ENCODE data around the gene SDF2L1.
"Not testable (repeated sequence)": the region's sequence is repeated elsewhere in the genome, so short reads cannot be mapped to it uniquely, and the experiment has no call there.

Gene SDF2L1

DNA sequence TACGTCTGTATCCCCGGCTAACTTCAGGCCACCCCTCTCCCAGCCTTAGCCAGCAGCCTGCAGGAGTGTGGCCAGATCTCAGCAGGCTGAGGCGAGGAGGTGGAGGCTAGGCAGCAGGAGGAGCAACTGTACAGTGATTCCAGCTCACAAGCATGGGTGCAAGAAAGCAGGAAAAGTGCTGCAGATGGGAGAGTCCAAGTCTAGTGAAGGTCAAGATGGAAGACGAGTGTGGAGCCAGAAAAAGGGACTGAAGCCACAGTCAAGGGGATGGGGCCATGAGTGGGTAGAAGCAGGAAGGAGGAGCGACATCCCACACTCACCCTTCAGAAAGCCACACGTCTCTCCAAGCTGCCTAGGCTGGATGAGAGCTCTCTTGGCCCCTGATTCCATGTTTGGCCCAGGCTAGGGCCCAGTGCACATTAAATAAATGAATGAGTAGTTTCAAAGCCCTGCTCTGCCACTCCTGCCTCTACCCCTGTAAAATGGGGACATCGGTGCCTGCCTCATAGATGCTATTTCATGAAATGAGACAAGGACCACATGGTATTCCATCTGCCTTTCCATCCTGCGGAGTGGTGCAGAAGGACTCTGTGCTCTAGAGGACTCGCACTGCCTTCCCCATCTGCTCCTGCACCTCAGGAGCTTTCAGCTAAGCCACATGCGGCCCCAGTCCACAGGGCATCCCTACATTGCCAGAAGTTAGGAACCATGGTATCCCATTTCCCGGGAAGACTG, 15.2 kb upstream of the SDF2L1 start:
- H3K27me3 Mint-ChIP-seq = no peaks in the 10 kb centered on the region
- ATAC-seq (replicated peaks) (no peak), DNase-seq (no peak)
- H3K36me3 Mint-ChIP-seq = peaks cover 33 to 49% of the 10 kb centered on the region in 2 donors
- peaks cover 35 to 83% of the 10 kb centered on the region in 2 donors for H3K4me1 Mint-ChIP-seq
- H3K9me3 Mint-ChIP-seq = peaks cover 0 to 3% of the 10 kb centered on the region in 2 donors
- H3K27ac Mint-ChIP-seq = peak overlapping the region; percentile 94
- peak overlapping the region; percentile 23 to 94 for H3K4me3 Mint-ChIP-seq

DNA sequence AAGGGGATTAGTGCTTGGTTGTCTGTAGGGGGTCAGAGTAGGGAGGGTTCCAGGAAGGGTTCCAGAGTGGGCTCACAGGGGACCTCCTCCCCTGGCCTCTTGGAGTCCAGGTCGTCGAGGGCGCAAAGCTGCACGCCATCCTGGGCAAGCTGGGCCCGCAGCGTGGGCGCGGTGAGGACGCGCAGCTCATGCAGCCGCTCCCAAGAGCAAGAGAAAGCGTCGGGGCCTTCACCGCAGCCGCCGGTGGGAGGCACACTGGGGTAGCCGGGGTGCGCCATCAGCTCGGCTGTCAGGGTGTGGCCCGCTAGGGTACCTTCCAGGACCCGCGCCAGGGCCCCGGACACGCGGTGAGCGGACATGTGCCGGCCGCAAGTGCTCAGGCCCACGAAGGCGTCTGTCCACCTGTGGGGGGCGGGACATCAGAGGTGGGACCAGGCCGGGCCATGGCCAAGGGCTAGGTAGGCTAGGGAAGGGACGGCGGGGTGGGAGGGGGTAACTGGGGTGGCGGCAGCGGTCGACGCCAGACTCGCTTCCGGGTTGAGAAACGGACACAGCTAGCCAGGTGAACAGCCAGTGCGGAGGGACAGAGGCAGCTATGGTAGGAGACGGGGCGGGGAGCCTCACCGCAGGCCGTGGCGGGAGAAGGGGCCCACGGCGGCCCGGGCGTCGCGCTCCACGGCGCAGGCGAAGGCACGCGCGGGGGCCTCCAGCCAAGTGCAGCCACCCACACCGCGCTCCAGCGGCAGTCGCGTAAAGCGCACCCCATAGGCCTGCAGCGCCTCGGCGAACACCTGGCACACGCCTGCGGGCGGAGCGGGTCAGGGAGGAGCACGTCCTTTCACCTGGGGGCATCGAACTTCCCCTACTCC, 13.5 kb upstream of the SDF2L1 start:
- Mint-ChIP-seq H3K27me3 (no peaks in the 10 kb centered on the region), H3K9me3 (peaks cover 0 to 5% of the 10 kb centered on the region in 2 donors), H3K4me3 (peak overlapping the region; percentile 93 to 94), H3K36me3 (peaks cover 26 to 34% of the 10 kb centered on the region in 2 donors), H3K27ac (peak overlapping the region; percentile 99), H3K4me1 (peaks cover 32 to 80% of the 10 kb centered on the region in 2 donors)
- DNase-seq (no peak), ATAC-seq (replicated peaks) (peak; percentile 13 to 25)

DNA sequence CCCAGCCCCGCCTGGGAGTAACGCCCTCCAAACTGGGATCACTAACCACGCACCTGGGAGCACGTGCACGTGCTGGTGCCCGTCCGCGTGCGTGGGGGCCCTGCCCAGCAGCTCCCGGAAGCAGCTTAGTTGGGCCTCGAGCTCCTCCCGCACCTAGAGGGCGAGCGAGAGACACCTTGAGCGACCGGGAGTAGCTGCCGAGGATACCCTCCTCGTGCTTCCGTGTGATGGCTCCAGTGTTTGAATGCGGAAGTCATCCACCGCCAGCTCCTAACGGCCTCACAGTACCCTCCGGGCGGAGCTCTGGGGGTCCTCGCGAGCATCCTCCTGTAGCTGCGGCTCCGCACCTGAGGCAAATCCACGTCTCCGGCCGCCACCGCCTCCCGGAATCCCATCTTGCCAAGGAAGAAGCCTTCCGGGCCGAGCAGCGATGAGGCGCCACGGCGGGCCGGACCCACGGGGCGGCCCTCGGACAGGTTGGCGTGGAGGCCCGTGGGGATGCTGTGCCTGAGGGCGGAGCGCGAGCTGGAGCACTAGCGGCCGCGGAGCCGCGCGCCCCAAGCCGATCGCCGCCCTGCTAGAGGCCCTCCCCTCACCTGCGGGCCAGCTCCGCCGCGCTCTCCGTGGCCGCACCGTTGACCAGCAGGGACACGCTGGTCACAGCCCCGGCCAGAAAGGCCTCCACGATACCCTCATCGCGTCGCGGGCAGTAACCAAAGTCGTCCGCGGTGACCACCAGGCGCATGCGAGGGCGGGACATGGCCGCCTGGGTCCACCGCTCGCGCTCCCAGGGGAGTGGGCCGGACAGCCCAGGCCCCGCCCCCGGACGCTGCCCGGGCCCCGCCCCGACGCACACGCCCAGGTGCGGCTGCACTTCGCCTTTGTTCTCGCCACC, 12.6 kb upstream of the SDF2L1 start, which contains the start of gene YDJC:
Gene YDJC (minus strand): TSS at position 768 of the 895 bp plus-strand sequence. CDS start 8 bp downstream, at position 760.
- peaks cover 24 to 29% of the 10 kb centered on the region in 2 donors for H3K36me3 Mint-ChIP-seq
- H3K4me3 Mint-ChIP-seq = peak within 1 kb of the TSS; percentile 93 to 94
- peaks cover 0 to 5% of the 10 kb centered on the region in 2 donors for H3K9me3 Mint-ChIP-seq
- DNase-seq (peak; percentile 87), ATAC-seq (replicated peaks) (peak; percentile 87 to 88)
- H3K27ac Mint-ChIP-seq = peak within 1 kb of the TSS; percentile 99
- peaks cover 28 to 71% of the 10 kb centered on the region in 2 donors for H3K4me1 Mint-ChIP-seq
- no peaks in the 10 kb centered on the region for H3K27me3 Mint-ChIP-seq

DNA sequence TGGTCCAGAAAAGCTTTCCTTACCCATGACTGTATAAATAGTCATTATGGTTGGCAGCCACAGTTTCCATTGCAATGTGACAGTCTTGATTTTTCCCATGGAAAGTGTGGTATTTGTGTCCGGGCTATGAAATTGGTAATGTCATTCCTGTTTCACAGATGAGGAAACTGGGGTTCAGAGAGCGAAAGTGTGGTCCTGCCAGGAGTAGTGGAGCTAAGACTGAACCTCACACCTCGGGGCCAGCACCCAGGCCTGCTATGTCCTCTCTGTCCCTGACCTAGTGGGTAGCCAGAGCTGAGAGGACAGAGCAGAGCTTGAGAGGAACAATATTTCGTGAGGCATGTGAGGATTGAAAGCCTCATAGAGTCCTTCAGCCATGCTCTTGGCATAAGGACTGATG, 11.1 kb upstream of the SDF2L1 start:
- ATAC-seq (replicated peaks) (no peak), DNase-seq (no peak)
- peaks cover 24% of the 10 kb centered on the region in 2 donors for H3K36me3 Mint-ChIP-seq
- H3K27ac Mint-ChIP-seq = no peak overlapping the region
- H3K4me3 Mint-ChIP-seq = no peak overlapping the region
- H3K9me3 Mint-ChIP-seq = peaks cover 0 to 5% of the 10 kb centered on the region in 2 donors
- no peaks in the 10 kb centered on the region for H3K27me3 Mint-ChIP-seq
- H3K4me1 Mint-ChIP-seq = peaks cover 20 to 58% of the 10 kb centered on the region in 2 donors

DNA sequence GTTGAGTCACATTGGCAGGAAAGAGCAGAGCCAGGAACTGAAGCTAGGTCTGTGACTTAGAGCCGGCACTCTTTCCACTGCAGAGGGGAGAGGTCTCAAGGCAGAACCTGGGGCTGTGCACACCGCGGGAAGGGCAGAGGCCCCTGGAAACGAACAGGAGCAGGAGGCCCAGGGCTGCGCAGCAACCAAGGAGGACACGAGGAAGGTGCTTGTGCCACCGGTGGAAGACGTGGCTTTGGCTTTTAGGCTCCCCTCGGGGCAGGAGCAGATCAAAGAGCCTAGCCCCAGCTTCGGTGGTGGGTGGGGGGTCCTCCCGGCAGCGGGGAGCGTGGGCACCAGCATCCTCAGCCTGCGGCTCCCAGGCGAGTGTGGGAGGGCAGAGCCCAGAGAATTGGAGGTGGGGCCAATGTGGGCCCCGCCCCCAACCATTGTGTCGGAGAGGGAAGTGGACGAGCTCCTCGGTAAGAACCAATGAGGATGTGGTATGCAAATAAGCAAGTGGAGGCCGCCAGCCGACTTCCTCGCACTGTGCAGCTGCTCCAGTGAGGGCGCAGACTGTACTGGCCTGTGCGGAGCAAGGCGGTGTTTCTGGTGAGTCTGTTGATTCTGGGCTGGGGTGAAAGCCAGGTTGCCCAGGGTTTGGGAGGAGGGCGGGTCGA, 9.7 kb upstream of the SDF2L1 start, which contains the start of gene CCDC116:
Gene CCDC116 (plus strand): TSS at position 524 of the 659 bp plus-strand sequence. CDS start 422 bp downstream, outside the sequence.
- Mint-ChIP-seq H3K9me3 (peaks cover 0 to 5% of the 10 kb centered on the region in 2 donors), H3K36me3 (peaks cover 15% of the 10 kb centered on the region in 2 donors), H3K27ac (no peak within 1 kb of the TSS), H3K4me3 (no peak within 1 kb of the TSS), H3K27me3 (no peaks in the 10 kb centered on the region), H3K4me1 (peaks cover 13 to 45% of the 10 kb centered on the region in 2 donors)
- no peak for DNase-seq
- no peak for ATAC-seq (replicated peaks)

DNA sequence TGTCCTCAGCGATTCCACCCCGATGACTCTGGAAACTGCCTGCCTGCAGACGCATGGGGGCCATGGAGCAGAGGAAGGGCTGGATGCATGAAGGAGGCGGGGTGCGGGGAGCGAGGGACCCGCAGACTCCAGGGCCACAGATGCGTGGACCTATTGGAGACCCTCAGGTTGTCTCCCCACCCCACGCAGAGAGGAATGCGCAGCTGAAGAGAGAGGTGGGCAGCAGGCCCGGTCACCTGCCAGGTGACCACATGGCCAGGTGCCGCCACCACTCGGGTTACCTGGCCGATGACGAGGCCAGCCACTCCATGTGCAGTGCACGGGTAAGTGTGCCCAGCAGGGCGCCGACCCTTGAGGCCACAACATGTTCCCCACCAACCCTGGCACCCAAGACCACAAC, 9.2 kb upstream of the SDF2L1 start:
- H3K9me3 Mint-ChIP-seq = peaks cover 0 to 5% of the 10 kb centered on the region in 2 donors
- DNase-seq = no peak
- H3K27me3 Mint-ChIP-seq = no peaks in the 10 kb centered on the region
- H3K36me3 Mint-ChIP-seq = peaks cover 9 to 10% of the 10 kb centered on the region in 2 donors
- H3K4me1 Mint-ChIP-seq = peaks cover 13 to 39% of the 10 kb centered on the region in 2 donors
- no peak for ATAC-seq (replicated peaks)
- no peak overlapping the region for H3K27ac Mint-ChIP-seq
- no peak overlapping the region for H3K4me3 Mint-ChIP-seq

DNA sequence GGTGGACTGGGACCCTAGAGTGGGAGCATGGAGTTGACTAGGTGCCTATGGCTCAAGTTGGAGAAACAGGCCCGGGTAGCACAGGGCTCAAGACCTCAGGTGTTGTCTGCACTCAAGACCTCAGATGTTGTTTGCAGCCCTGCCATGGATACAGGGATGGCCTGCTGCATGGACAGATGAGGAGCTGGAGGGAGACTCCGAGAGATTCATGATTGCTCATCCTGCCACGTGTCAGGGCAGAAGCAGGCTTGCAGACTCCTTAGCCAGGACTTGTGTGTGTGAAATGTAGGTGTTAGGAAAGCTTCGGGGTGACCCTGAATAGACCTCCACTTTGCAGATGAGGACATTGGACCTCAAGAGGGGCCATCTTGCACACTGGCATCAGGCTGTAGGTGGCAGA, 8.6 kb upstream of the SDF2L1 start:
- ATAC-seq (replicated peaks) = no peak
- Mint-ChIP-seq H3K27me3 (no peaks in the 10 kb centered on the region), H3K4me3 (no peak overlapping the region), H3K36me3 (peaks cover 4% of the 10 kb centered on the region in 2 donors), H3K9me3 (peaks cover 0 to 3% of the 10 kb centered on the region in 2 donors), H3K4me1 (peaks cover 8 to 34% of the 10 kb centered on the region in 2 donors), H3K27ac (no peak overlapping the region)
- DNase-seq = no peak

DNA sequence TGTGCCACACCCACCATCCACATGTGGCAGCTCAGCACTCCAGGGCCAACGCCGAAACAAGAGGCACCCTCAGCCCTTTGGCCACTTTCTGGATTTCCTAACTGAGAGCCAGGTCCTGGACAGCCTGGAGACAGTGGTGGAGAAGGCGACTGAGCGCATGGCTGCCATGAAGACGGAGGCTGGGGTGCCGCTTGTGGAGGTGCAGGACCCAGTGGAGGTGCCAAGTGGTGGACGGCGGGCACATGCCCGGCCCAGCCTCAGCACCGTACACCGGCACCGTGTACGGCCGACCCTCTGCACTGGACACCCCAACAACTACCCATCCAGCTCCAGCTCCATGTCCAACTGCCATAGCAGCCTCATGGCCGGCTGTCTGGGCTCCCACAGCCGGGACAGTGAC, 8.0 kb upstream of the SDF2L1 start:
- DNase-seq (no peak), ATAC-seq (replicated peaks) (no peak)
- Mint-ChIP-seq H3K27me3 (no peaks in the 10 kb centered on the region), H3K9me3 (peaks cover 0 to 3% of the 10 kb centered on the region in 2 donors), H3K27ac (no peak overlapping the region), H3K4me3 (no peak overlapping the region), H3K36me3 (peaks cover 1 to 3% of the 10 kb centered on the region in 2 donors), H3K4me1 (peaks cover 8 to 30% of the 10 kb centered on the region in 2 donors)

DNA sequence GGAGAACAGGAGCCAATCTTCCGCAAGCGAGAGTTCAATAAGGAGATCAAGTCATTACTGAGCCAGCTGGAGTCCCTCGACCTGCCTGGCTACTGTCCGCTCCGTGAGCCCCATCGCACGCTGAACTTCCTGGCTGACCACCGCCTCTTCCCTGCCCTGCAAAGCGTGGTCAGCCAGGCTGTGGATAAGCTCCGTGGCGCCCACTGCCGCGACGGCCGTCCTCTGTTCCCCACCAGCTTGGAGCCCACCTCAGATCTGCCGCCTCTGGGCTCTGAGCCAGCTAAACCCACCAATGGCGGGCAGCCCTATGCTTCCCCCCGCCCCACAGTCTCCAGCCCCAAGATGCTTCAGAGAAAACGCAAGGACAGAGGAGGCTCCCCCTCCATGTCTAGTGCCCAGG, 7.3 kb upstream of the SDF2L1 start:
- Mint-ChIP-seq H3K9me3 (peaks cover 0 to 2% of the 10 kb centered on the region in 2 donors), H3K4me3 (no peak overlapping the region), H3K27me3 (no peaks in the 10 kb centered on the region), H3K4me1 (peaks cover 6 to 27% of the 10 kb centered on the region in 2 donors), H3K27ac (no peak overlapping the region), H3K36me3 (no peaks in the 10 kb centered on the region)
- DNase-seq (no peak), ATAC-seq (replicated peaks) (no peak)

DNA sequence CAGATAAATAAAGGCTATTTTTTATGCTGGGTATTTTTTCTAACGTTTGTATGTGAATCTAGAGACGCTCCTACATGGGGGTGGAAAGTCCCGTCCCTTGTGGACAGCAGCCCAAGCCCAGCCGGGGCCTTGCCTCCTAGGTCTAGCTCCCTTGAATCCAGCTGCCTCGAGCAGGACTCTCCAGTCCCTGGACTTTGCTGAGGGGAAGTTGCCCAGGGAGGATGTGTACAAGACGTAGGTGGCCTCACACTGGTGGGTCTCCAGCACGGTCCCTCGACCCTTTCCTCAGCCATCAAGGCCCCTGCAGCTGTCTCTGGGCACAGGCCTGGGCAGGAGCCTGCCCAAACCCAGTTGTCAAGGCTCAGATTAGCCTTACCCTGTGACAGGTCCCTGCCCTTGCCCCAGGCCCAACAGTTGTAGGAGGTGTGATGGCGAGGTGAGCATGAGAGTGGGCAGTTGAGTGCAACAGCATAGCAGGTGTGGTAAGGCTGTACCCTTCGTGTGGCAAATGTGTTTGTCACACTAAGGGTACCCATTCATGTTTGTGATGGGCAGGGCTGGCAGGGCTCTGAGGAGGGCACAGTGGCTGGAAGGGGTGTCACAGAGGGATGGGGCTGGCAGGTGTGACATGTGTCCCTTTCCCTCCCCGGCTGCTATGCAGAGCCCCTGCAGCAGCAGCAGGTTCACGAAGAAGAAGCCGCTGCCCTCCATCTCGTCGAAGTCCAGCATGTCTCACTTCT, 6.2 kb upstream of the SDF2L1 start:
- ATAC-seq (replicated peaks) = no peak

DNA sequence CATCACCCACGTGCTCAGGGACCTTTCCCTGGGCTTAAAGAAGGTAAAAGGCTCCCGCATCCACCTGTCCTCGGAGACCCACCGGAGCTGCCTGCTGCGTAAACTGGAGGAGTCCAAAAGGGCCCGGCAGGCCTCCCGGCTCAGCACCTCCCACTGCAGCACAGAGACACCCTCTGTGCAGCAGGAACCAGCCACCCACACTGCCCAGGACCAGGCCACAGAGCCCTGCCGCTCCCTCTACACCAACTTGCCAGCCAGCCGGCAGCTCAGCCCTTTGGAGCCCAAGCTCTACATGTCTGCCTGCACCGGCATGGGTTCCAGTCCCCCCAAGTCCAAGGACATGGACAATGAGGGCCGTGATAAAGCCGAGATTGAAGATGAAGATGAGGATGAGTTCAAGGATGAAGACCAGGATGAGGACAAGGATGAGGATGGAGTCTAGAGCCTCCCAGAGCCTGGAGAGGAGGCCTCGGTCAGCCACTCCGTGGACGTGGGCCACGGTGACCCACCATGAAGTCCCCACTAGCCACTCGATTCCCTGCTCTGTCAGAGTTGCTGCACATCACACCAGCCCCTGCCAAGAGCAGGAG, 5.4 kb upstream of the SDF2L1 start:
- ATAC-seq (replicated peaks) = no peak
- Mint-ChIP-seq H3K4me3 (no peak overlapping the region), H3K4me1 (peaks cover 8 to 23% of the 10 kb centered on the region in 2 donors), H3K27me3 (no peaks in the 10 kb centered on the region), H3K27ac (no peak overlapping the region), H3K9me3 (peaks cover 0 to 2% of the 10 kb centered on the region in 2 donors), H3K36me3 (no peaks in the 10 kb centered on the region)
- DNase-seq = no peak

More for the DNA sequence above, 6.2 kb upstream of the SDF2L1 start:
- no peak overlapping the region for H3K4me3 Mint-ChIP-seq
- peaks cover 5 to 22% of the 10 kb centered on the region in 2 donors for H3K4me1 Mint-ChIP-seq
- H3K9me3 Mint-ChIP-seq = peaks cover 0 to 2% of the 10 kb centered on the region in 2 donors
- no peaks in the 10 kb centered on the region for H3K36me3 Mint-ChIP-seq
- H3K27ac Mint-ChIP-seq = no peak overlapping the region
- no peaks in the 10 kb centered on the region for H3K27me3 Mint-ChIP-seq
- no peak for DNase-seq

DNA sequence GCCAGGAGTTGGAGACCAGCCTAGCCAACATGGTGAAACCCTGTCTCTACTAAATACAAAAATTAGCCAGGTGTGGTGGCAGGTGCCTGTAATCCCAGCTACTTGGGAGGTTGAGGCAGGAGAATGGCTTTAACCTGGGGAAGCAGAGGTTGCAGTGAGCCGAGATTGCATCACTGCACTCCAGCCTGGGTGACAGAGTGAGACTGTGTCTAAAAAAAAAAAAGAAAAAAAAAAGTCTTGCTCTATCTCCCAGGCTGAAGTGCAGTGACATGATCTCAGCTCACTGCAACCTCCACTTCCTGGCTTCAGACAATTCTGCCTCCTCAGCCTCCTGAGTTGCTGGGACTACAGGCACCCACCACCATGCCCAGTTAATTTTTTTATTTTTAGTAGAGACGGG, 4.7 kb upstream of the SDF2L1 start:
- not testable (repeated sequence) for H3K27ac Mint-ChIP-seq; ATAC-seq (replicated peaks); H3K27me3 Mint-ChIP-seq; H3K4me3 Mint-ChIP-seq; H3K9me3 Mint-ChIP-seq; DNase-seq; H3K36me3 Mint-ChIP-seq
- peaks cover 13 to 26% of the 10 kb centered on the region in 2 donors for H3K4me1 Mint-ChIP-seq

Measured in stimulated activated naive B cell treated with anti-CD40 and anti-IgM and Interleukin-4, amounts not matched to agents 10 μg/mL and 1 μg/mL and 100 μg/mL, for 72 hours (primary cell).